HEK293T (cell line): Measurements from ENCODE around the gene EFCAB8.
A peak's percentile ranks its signal among the peaks of the same experiment; 100 is the strongest.

Source experiments
- CTCF ChIA-PET: fragments of 350-600 bp; formaldehyde crosslinking; extraction: SDS; loops from one replicate; lab custom pipeline; 2021; ENCODE audit warnings: antibody characterized with exemption, inconsistent platforms; lab: Yijun Ruan, JAX
- POLR2A ChIA-PET: fragments of 350-600 bp; formaldehyde crosslinking; extraction: SDS; loops from one replicate; lab custom pipeline; 2020; ENCODE audit warnings: antibody characterized with exemption, inconsistent platforms; lab: Yijun Ruan, JAX
- DNase-seq: peaks from one replicate; pipeline ENCODE4 v3.0.0; 2012; ENCODE audit warnings: mixed read lengths; ENCODE audit errors: extremely low spot score
- ARNT ChIP-seq: fragments of 450-650 bp; IDR thresholded peaks from 2 replicates; pipeline ENCODE4 v1.6.1; 2017; ENCODE audit warnings: mild to moderate bottlenecking
- BHLHE40 ChIP-seq: fragments of 450-650 bp; IDR thresholded peaks from 2 replicates; pipeline ENCODE4 v1.6.1; 2016; ENCODE audit warnings: mild to moderate bottlenecking, moderate library complexity, borderline replicate concordance
- CTBP1 ChIP-seq: fragments of 450-650 bp; IDR thresholded peaks from 2 replicates; pipeline ENCODE4 v1.6.1; 2016; ENCODE audit warnings: borderline replicate concordance
- ELF4 ChIP-seq: fragments of 450-650 bp; IDR thresholded peaks from 2 replicates; pipeline ENCODE4 v1.6.1; 2017; ENCODE audit warnings: antibody characterized with exemption
- FOXA1 ChIP-seq: fragments of 450-650 bp; IDR thresholded peaks from 2 replicates; pipeline ENCODE4 v1.6.1; 2016; ENCODE audit warnings: mild to moderate bottlenecking
- FOXK2 ChIP-seq: fragments of 450-650 bp; IDR thresholded peaks from 2 replicates; pipeline ENCODE4 v1.6.1; 2016; ENCODE audit warnings: mild to moderate bottlenecking
- FOXM1 ChIP-seq: fragments of 450-650 bp; IDR thresholded peaks from 2 replicates; pipeline ENCODE4 v1.6.1; 2017; ENCODE audit warnings: mild to moderate bottlenecking, borderline replicate concordance
- HDGF ChIP-seq: fragments of 450-650 bp; IDR thresholded peaks from 2 replicates; pipeline ENCODE4 v1.6.1; 2017; ENCODE audit warnings: antibody characterized with exemption, borderline replicate concordance
- L3MBTL2 ChIP-seq: fragments of 450-650 bp; conservative IDR thresholded peaks from 2 replicates; pipeline ENCODE4 v1.6.1; 2016; ENCODE audit warnings: mild to moderate bottlenecking
- LEF1 ChIP-seq: fragments of 450-650 bp; IDR thresholded peaks from 2 replicates; pipeline ENCODE4 v1.6.1; 2017; ENCODE audit warnings: mild to moderate bottlenecking, borderline replicate concordance
- NFRKB ChIP-seq: fragments of 450-650 bp; IDR thresholded peaks from 2 replicates; pipeline ENCODE4 v1.6.1; 2016; ENCODE audit warnings: mild to moderate bottlenecking, moderate library complexity
- PKNOX1 ChIP-seq: fragments of 450-650 bp; IDR thresholded peaks from 2 replicates; pipeline ENCODE4 v1.6.1; 2016
- SP1 ChIP-seq: fragments of 450-650 bp; IDR thresholded peaks from 2 replicates; pipeline ENCODE4 v1.6.1; 2017
- SUZ12 ChIP-seq: fragments of 450-650 bp; IDR thresholded peaks from 2 replicates; pipeline ENCODE4 v1.6.1; 2016; ENCODE audit warnings: mild to moderate bottlenecking
- TARDBP ChIP-seq: fragments of 450-650 bp; IDR thresholded peaks from 2 replicates; pipeline ENCODE4 v1.6.1; 2016
- ZNF384 ChIP-seq: fragments of 450-650 bp; IDR thresholded peaks from 2 replicates; pipeline ENCODE4 v1.6.1; 2016

EFCAB8 gene

GRCh38 chr20:32891491-32891890, 32.8 kb downstream of the EFCAB8 start:
- TF ChIP-seq TARDBP (no peak), LEF1 (no peak), ZNF384 (no peak), L3MBTL2 (no peak), ARNT (no peak), PKNOX1 (no peak)
- no peak for DNase-seq
- POLR2A ChIA-PET = no interaction called here
- CTCF ChIA-PET = no interaction called here

GRCh38 chr20:32891926-32892660, 33.4 kb downstream of the EFCAB8 start:
- no peak for TF ChIP-seq SP1
- TF ChIP-seq CTBP1 = no peak
- no peak for TF ChIP-seq SUZ12
- no peak for TF ChIP-seq FOXK2
- no peak for TF ChIP-seq ELF4
- TF ChIP-seq FOXA1 = no peak
- no peak for TF ChIP-seq NFRKB
- TF ChIP-seq LEF1 = no peak
- TF ChIP-seq PKNOX1 = no peak
- no peak for TF ChIP-seq L3MBTL2
- TF ChIP-seq ARNT = no peak
- no peak for TF ChIP-seq TARDBP
- no peak for TF ChIP-seq BHLHE40
- TF ChIP-seq FOXM1 = no peak
- ChIA-PET POLR2A (no interaction called here), CTCF (no interaction called here)
- no peak for DNase-seq

- POLR2A ChIA-PET = no interaction called here
- CTCF ChIA-PET = no interaction called here
- TF ChIP-seq ZNF384 = no peak
These were observed 34.7 kb downstream of the EFCAB8 start for GRCh38 chr20:32893263-32894025.

GRCh38 chr20:32894026-32894483, 35.3 kb downstream of the EFCAB8 start:
- POLR2A ChIA-PET = no interaction called here
- CTCF ChIA-PET = interaction anchor here (1.2 kb wide), 1 partner anchor 104 kb away, joined by 3 read pairs; no protein-coding TSS in a partner anchor
- no peak for TF ChIP-seq ZNF384
- TF ChIP-seq FOXK2 = no peak
- no peak for TF ChIP-seq ELF4
- no peak for TF ChIP-seq HDGF
- no peak for TF ChIP-seq FOXA1
- TF ChIP-seq ARNT = no peak
- no peak for TF ChIP-seq L3MBTL2
- TF ChIP-seq TARDBP = no peak
- TF ChIP-seq FOXM1 = no peak
- no peak for TF ChIP-seq BHLHE40
- no peak for TF ChIP-seq LEF1
- TF ChIP-seq NFRKB = no peak
- peak; percentile 59 for DNase-seq

More at GRCh38 chr20:32893263-32894025, 34.7 kb downstream of the EFCAB8 start:
- no peak for DNase-seq

- POLR2A ChIA-PET = no interaction called here
- CTCF ChIA-PET = interaction anchor here (0.7 to 1.2 kb wide), 2 partner anchors 27 to 105 kb away, joined by 3 to 5 read pairs; no protein-coding TSS in a partner anchor
- no peak for DNase-seq
- TF ChIP-seq TARDBP = no peak
- no peak for TF ChIP-seq CTBP1
These were observed 36.1 kb downstream of the EFCAB8 start for GRCh38 chr20:32894711-32895355.

GRCh38 chr20:32896521-32897280, 38.0 kb downstream of the EFCAB8 start:
- no peak for DNase-seq
- POLR2A ChIA-PET = no interaction called here

More at GRCh38 chr20:32896521-32897280, 38.0 kb downstream of the EFCAB8 start:
- CTCF ChIA-PET = no interaction called here
- TF ChIP-seq PKNOX1 = no peak
- no peak for TF ChIP-seq BHLHE40
- no peak for TF ChIP-seq SP1
- TF ChIP-seq TARDBP = no peak
- TF ChIP-seq SUZ12 = no peak
- no peak for TF ChIP-seq FOXM1
- TF ChIP-seq L3MBTL2 = no peak
- TF ChIP-seq LEF1 = no peak
- TF ChIP-seq CTBP1 = no peak
- TF ChIP-seq ELF4 = no peak
- TF ChIP-seq FOXA1 = no peak
- no peak for TF ChIP-seq ZNF384
